HG03354 (cell line): ENCODE measurements around the gene PLA2G10.

ENCODE experiments used
- ATAC-seq: cut with Tn5 transposase; IDR thresholded peaks from one replicate; pipeline ENCODE4 v1.9.1; 2021; ENCODE audit warnings: mild to moderate bottlenecking; ENCODE audit not compliant: unreplicated experiment, poor library complexity, severe bottlenecking

PLA2G10 gene

DNA sequence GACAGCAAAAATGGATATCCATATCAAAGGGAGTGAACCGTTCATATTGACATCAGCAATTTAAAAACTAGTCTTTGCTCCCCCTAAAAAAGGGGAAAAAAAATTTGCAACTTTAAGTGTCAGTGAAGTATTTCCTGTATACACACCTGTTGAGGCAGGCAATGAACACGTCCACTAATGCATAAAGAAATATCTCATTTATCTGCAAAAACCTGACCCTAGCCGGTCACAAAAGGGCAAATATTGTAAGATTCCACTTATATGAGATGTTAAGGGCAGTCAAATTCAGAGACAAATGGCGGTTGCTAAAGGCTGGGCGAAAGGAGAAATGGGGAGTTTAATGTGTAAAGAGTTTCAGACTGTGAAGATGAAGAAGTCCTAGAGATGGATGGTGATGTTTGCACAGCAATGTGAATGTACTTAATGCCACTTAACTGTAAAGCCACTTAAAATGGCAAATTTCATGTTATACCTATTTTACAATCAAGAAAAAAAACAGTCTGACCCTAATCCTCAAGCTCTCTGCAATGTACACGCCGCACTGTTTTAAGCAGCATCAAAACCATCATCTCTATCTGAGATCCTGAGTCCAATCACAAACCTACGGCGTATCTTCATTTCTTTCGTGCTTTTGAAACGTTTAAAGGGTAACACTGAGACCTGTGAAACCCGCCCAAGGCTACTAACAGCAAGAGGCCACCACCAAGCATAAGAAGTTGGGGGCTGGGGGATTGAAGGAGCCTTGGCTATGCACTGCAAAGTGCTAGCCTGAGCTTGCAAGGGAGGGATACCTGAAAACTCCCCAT, 65.1 kb downstream of the PLA2G10 start:
- ATAC-seq, result no peak

DNA sequence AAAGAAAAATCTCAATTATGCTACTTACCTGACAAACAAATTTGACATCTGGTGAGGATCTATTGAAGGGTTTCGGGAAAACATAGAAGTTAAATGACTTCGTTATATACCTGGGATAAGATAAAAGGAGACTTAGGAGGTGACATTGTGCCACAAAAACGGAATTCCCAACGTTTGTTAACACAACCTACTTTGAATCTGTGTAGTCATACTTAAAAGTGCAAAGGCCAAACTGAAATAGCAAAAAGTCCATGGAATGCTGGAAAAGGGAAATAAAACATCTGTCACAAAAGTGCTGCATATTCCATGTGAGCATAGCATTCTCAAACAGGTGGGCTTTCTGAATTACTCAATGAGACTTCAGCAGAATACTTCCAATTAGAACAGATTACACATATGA, 67.0 kb downstream of the PLA2G10 start:
- no peak for ATAC-seq
